B cell (primary cell): ENCODE measurements around the gene ARL16.

Experiments
- EZH2 ChIP-seq: IDR thresholded peaks from 2 replicates; pipeline ENCODE4 v1.6.1; 2012; ENCODE audit warnings: borderline replicate concordance, low read depth, mild to moderate bottlenecking, moderate library complexity, low read length; ENCODE audit not compliant: insufficient read depth, poor library complexity, severe bottlenecking
- TF ChIP-seq, protein P1 (sequence below): fragments of 200-600 bp; IDR thresholded peaks from one replicate; pipeline ENCODE4 v1.8.0; 2022; ENCODE audit warnings: antibody characterized with exemption, mild to moderate bottlenecking

DNA sequence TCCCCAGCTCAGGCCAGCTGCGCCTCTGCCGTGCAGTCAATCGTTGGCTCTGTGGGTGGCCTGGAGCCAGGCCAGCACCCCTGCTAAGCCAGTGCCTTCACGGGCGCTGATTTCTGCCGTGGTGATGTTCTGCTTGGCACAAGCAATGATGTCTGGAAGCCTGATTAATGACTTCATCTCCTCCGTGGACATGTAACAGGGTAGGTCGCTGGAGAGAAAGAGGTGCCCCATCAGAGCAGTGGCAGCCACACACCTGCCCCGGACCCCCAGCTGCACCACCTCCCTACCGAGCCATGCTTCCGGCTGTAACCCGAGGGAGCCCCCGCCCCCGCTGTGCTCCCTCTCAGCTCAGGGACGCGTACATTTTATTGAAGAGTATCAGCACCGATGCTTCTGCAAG, 1.9 kb downstream of the ARL16 start:
- TF ChIP-seq, protein P1, sequence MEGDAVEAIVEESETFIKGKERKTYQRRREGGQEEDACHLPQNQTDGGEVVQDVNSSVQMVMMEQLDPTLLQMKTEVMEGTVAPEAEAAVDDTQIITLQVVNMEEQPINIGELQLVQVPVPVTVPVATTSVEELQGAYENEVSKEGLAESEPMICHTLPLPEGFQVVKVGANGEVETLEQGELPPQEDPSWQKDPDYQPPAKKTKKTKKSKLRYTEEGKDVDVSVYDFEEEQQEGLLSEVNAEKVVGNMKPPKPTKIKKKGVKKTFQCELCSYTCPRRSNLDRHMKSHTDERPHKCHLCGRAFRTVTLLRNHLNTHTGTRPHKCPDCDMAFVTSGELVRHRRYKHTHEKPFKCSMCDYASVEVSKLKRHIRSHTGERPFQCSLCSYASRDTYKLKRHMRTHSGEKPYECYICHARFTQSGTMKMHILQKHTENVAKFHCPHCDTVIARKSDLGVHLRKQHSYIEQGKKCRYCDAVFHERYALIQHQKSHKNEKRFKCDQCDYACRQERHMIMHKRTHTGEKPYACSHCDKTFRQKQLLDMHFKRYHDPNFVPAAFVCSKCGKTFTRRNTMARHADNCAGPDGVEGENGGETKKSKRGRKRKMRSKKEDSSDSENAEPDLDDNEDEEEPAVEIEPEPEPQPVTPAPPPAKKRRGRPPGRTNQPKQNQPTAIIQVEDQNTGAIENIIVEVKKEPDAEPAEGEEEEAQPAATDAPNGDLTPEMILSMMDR: no peak
- no peak for TF ChIP-seq EZH2
